Measurements from ENCODE around the gene GALNS. TPM values are rescaled to one million over a fixed set of nuclear protein-coding genes. Genes with fewer than 3 reads are reported as not detected.

The GALNS gene
- total and polyA plus RNA-seq, 2 of the 13 experiments (the other 11 are each of a cell fraction or from before 2014, with no cell fraction given) = 9.2 to 9.8 TPM

DNA sequence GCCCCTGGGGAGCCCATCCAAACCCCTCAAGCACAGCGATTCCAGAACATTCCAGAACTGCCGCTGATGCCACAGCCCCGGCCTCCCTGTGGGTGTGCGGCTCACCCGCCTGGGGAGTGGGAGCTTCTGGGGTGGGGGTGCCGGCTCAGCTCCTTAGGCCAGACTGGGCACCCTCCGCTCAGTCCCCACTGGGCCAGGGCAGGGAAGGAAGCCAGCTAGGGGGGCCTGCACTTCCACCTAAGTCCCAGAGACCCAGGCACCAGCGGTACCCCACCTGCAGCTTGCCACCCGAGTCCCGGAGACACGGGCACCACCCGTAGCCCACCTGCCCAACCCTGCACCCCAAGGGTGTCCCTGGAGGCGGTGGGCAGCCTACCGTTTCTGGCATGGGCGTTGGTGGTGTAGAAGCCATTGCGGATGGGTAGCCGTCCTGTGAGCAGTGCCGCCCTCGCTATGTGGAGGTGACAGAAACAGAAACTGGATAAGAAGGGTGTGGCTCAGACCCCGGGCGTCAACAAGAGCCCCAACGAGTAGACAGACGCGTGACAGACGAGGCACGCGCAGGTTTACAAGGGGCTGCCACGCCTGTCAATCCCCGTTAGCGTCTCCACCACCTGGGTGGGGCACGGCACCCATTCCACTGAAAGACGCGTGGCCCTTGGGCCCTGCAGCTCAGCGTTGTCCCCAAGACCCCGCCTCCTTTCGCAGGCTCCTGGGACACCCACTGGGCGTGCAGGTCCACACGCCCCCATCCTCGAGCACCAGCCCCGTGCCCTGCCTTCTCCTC, 15.0 kb downstream of the GALNS start:
- FAIRE-seq = no peak
- ATAC-seq = no peak
- no peak overlapping the region for H3K9ac ChIP-seq (ENCODE audit: insufficient read depth, low read depth, low read length)
- H2AFZ ChIP-seq (ENCODE audit: low read length) = no peak overlapping the region
- no peaks in the 10 kb centered on the region for H4K20me1 ChIP-seq (ENCODE audit: insufficient read depth, low read length)
- H3K9me3 ChIP-seq (ENCODE audit: low read length) = no peaks in the 10 kb centered on the region
- no peak overlapping the region for H3K4me2 ChIP-seq (ENCODE audit: low read depth, low read length)
- intact Hi-C loops (cut with micrococcal nuclease; ENCODE audit: unreplicated experiment) = no loop called here
- in situ Hi-C loops (cut with HindIII; ENCODE audit: extremely low pct_ligation_motif_present, low pct_unique_long_range_greater_than_20kb) = no loop called here
- no peak overlapping the region for H3K4me3 ChIP-seq (replicated peaks in 1 of 3; ENCODE audit: insufficient read depth in 1 of 3, low read depth in 2 of 3, low read length in 3 of 3)
- no peaks in the 10 kb centered on the region for H3K27me3 ChIP-seq (ENCODE audit: control insufficient read depth in 1 of 2, insufficient read depth in 2 of 2, low read length in 2 of 2)
- no TSS peak for BruUV-seq (replicated peaks)
- no peak for TF ChIP-seq KLF16 (CRISPR knock-in tag; IDR thresholded peaks at IDR 0.05)
- no peak for TF ChIP-seq SIX1 (CRISPR knock-in tag; IDR thresholded peaks at IDR 0.05; ENCODE audit: borderline replicate concordance)
- no peak for TF ChIP-seq MAF1 (CRISPR knock-in tag; IDR thresholded peaks at IDR 0.05; ENCODE audit: borderline replicate concordance)
- TF ChIP-seq HHEX (CRISPR knock-in tag; IDR thresholded peaks at IDR 0.05) = no peak
- no peak for TF ChIP-seq FOXO1 (CRISPR knock-in tag; IDR thresholded peaks at IDR 0.05)
- no peak for TF ChIP-seq CENPX (CRISPR knock-in tag; IDR thresholded peaks at IDR 0.05)
- no peak for TF ChIP-seq ZNF605 (CRISPR knock-in tag; IDR thresholded peaks at IDR 0.05)
- TF ChIP-seq, protein P1, sequence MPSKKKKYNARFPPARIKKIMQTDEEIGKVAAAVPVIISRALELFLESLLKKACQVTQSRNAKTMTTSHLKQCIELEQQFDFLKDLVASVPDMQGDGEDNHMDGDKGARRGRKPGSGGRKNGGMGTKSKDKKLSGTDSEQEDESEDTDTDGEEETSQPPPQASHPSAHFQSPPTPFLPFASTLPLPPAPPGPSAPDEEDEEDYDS (CRISPR knock-in tag; IDR thresholded peaks at IDR 0.05) = no peak
- TF ChIP-seq HNRNPLL (IDR thresholded peaks at IDR 0.05; ENCODE audit: low read depth, low read length, poor library complexity, severe bottlenecking) = no peak
- TF ChIP-seq STAT5B (CRISPR knock-in tag; IDR thresholded peaks at IDR 0.05) = no peak
- ChIA-PET CTCF (ENCODE audit: low intra/inter-chr PET ratio, low total read pairs) (no interaction called here), POLR2A (no interaction called here)
- H3K4me1 ChIP-seq (ENCODE audit: insufficient read depth, low read length) = no peaks in the 10 kb centered on the region
- 94% methylated on average over 39 of the region's 40 CpGs for WGBS (ENCODE audit: low lambda C conversion rate)
- no peaks in the 10 kb centered on the region; a peak in 1 of 5 replicates for H3K36me3 ChIP-seq (replicated peaks in 1 of 2; ENCODE audit: control insufficient read depth in 1 of 2, insufficient read depth in 2 of 2, low read length in 2 of 2)
- H3K27ac ChIP-seq (ENCODE audit: extremely low read length, insufficient read depth, low read length) = no peak overlapping the region
- no peaks in the 10 kb centered on the region for H3K79me2 ChIP-seq (ENCODE audit: insufficient read depth, low read length)
- DNase-seq (ENCODE audit: low spot score) = no peak
